PC-3 (cell line): Measurements from ENCODE around the gene SIGLEC10. TPM values are rescaled to one million over a fixed set of nuclear protein-coding genes. Genes with fewer than 3 reads are reported as not detected.

ENCODE experiments used
- ATAC-seq: fragments of 200-7000 bp; cut with Tn5 transposase; 2 replicates; pipeline ENCODE4 v1.9.1; 2020; ENCODE audit warnings: mild to moderate bottlenecking, moderate library complexity
- BruUV-seq: library from RNA; stranded (reverse); fragments of 400-500 nt; replicated peaks from 2 replicates; lab custom pipeline; 2021; lab: Mats Ljungman, UMichigan
- CTCF ChIA-PET: fragments of 300-600 bp; sonication (Branson Sonifier 250); formaldehyde crosslinking; loops from one replicate; lab custom pipeline; 2022; ENCODE audit warnings: antibody characterized with exemption; lab: Charles Lee
- POLR2A ChIA-PET: fragments of 300-600 bp; sonication (Branson Sonifier 250); formaldehyde crosslinking; loops from one replicate; lab custom pipeline; 2022; ENCODE audit warnings: antibody characterized with exemption; ENCODE audit not compliant: unreplicated experiment; lab: Charles Lee
- DNase-seq: peaks from one replicate; pipeline ENCODE4 v3.0.0-alpha.2; 2015
- H2AFZ ChIP-seq: fragments of 300-600 bp; sonication (generic); 2 replicates; pipeline ENCODE4 v1.6.0; 2016; ENCODE audit warnings: antibody characterized with exemption, low read length
- H3F3A ChIP-seq: fragments of 300-600 bp; sonication (generic); one replicate; pipeline ENCODE4 v1.6.0; 2017; ENCODE audit warnings: antibody characterized with exemption, low read length, control low read depth, mild to moderate bottlenecking; ENCODE audit not compliant: unreplicated experiment
- H3K27ac ChIP-seq: fragments of 300-600 bp; sonication (generic); 2 replicates; pipeline ENCODE4 v1.5.1; 2016; ENCODE audit warnings: mild to moderate bottlenecking, low read length
- H3K27me3 ChIP-seq: fragments of 300-600 bp; sonication (generic); 2 replicates; pipeline ENCODE4 v1.6.1; 2016; ENCODE audit warnings: low read length, mixed read lengths
- H3K36me3 ChIP-seq: fragments of 300-600 bp; sonication (generic); 2 replicates; pipeline ENCODE4 v1.6.1; 2016; ENCODE audit warnings: low read depth, mixed run types, low read length, mixed read lengths
- H3K4me1 ChIP-seq: fragments of 300-600 bp; sonication (generic); 2 replicates; pipeline ENCODE4 v1.5.1; 2016; ENCODE audit warnings: low read length; ENCODE audit not compliant: insufficient read depth
- H3K4me2 ChIP-seq: fragments of 300-600 bp; sonication (generic); 2 replicates; pipeline ENCODE4 v1.6.0; 2016; ENCODE audit warnings: low read length
- H3K4me3 ChIP-seq: fragments of 300-600 bp; sonication (generic); 2 replicates; pipeline ENCODE4 v1.5.1; 2016; ENCODE audit warnings: mild to moderate bottlenecking, low read length, mixed read lengths
- H3K79me2 ChIP-seq: fragments of 300-600 bp; sonication (generic); 2 replicates; pipeline ENCODE4 v1.6.1; 2017; ENCODE audit warnings: low read length, mixed read lengths
- H3K9ac ChIP-seq: fragments of 300-600 bp; sonication (generic); 2 replicates; pipeline ENCODE4 v1.6.0; 2016; ENCODE audit warnings: mild to moderate bottlenecking, low read length
- H3K9me2 ChIP-seq: fragments of 300-600 bp; sonication (generic); replicated peaks from 2 replicates; pipeline ENCODE4 v1.6.1; 2016; ENCODE audit warnings: mixed run types, low read length, mixed read lengths
- H3K9me3 ChIP-seq: fragments of 300-600 bp; sonication (generic); 2 replicates; pipeline ENCODE4 v1.6.1; 2016; ENCODE audit warnings: low read length, mixed read lengths
- H4K20me1 ChIP-seq: fragments of 300-600 bp; sonication (generic); 2 replicates; pipeline ENCODE4 v1.6.1; 2016; ENCODE audit warnings: low read length, mixed read lengths
- CTCF ChIP-seq: fragments of 300-600 bp; sonication (generic); conservative IDR thresholded peaks from 2 replicates; pipeline ENCODE4 v1.5.1; 2017; ENCODE audit warnings: antibody characterized with exemption, low read depth, mild to moderate bottlenecking, low read length
- EZH2 ChIP-seq: fragments of 300-600 bp; sonication (generic); IDR thresholded peaks from one replicate; pipeline ENCODE4 v1.6.1; 2017; ENCODE audit warnings: antibody characterized with exemption, mild to moderate bottlenecking, low read length; ENCODE audit not compliant: unreplicated experiment
- EZH2phosphoT487 ChIP-seq: fragments of 300-600 bp; sonication (generic); IDR thresholded peaks from 2 replicates; pipeline ENCODE4 v1.6.1; 2018; ENCODE audit warnings: mild to moderate bottlenecking, antibody characterized with exemption, low read length, borderline replicate concordance
- intact Hi-C: fragments of 100-400 bp; cut with micrococcal nuclease; formaldehyde crosslinking; loops from 2 replicates; pipeline ENCODE4 v1.9.0; 2023
- total RNA-seq: library from RNA; depleted of rRNA; stranded (reverse); fragments of >200 nt; gene quantifications from 2 replicates; pipeline ENCODE4 v1.2.3, GENCODE V29; 2014

Gene SIGLEC10
- total RNA-seq, 1 experiment from 2014 or later, result not detected

- H3K4me1 ChIP-seq, result no peaks in the 10 kb centered on the region
- no peak overlapping the region for H3K4me3 ChIP-seq
- no peaks in the 10 kb centered on the region for H3K79me2 ChIP-seq
- no TSS peak for BruUV-seq
- ChIA-PET POLR2A (interaction anchor here (0.6 kb wide), 1 partner anchor 94 kb away, joined by 7 read pairs; no protein-coding TSS in a partner anchor), CTCF (no interaction called here)
- intact Hi-C loops, result loop anchor here (10.0 kb wide), 1 partner anchor 82 kb away; no protein-coding TSS in a partner anchor
- H3K9me2 ChIP-seq, result no peaks in the 10 kb centered on the region
- H3F3A ChIP-seq, result no peaks in the 10 kb centered on the region
- ATAC-seq (no peak), DNase-seq (no peak)
- no peaks in the 10 kb centered on the region for H3K9me3 ChIP-seq
- no peak overlapping the region for H3K9ac ChIP-seq
- no peak overlapping the region for H3K27ac ChIP-seq
- H2AFZ ChIP-seq, result no peak overlapping the region
- no peak for TF ChIP-seq CTCF
- no peak for TF ChIP-seq EZH2phosphoT487
- TF ChIP-seq EZH2, result no peak
- no peak overlapping the region for H3K4me2 ChIP-seq
- H3K36me3 ChIP-seq, result no peaks in the 10 kb centered on the region
- no peaks in the 10 kb centered on the region for H4K20me1 ChIP-seq
- H3K27me3 ChIP-seq, result peaks cover 75% of the 10 kb centered on the region
Measured at GRCh38 chr19:51433043-51433442, 15.6 kb upstream of the SIGLEC10 start.

GRCh38 chr19:51431124-51431523, 13.7 kb upstream of the SIGLEC10 start:
- POLR2A ChIA-PET, result no interaction called here
- Histone ChIP-seq H3K36me3 (no peaks in the 10 kb centered on the region), H3K4me2 (no peak overlapping the region), H3K9me3 (no peaks in the 10 kb centered on the region), H3K9me2 (no peaks in the 10 kb centered on the region), H3K27me3 (peaks cover 75% of the 10 kb centered on the region), H3K27ac (no peak overlapping the region), H3K4me1 (no peaks in the 10 kb centered on the region), H4K20me1 (no peaks in the 10 kb centered on the region), H3F3A (no peaks in the 10 kb centered on the region), H3K4me3 (no peak overlapping the region), H3K79me2 (no peaks in the 10 kb centered on the region), H2AFZ (no peak overlapping the region), H3K9ac (no peak overlapping the region)
- CTCF ChIA-PET, result no interaction called here
- no peak for DNase-seq
- BruUV-seq, result no TSS peak
- TF ChIP-seq CTCF (no peak), EZH2 (no peak), EZH2phosphoT487 (no peak)
- no peak for ATAC-seq
- intact Hi-C loops, result loop anchor here (10.0 kb wide), 1 partner anchor 84 kb away; no protein-coding TSS in a partner anchor

DNA sequence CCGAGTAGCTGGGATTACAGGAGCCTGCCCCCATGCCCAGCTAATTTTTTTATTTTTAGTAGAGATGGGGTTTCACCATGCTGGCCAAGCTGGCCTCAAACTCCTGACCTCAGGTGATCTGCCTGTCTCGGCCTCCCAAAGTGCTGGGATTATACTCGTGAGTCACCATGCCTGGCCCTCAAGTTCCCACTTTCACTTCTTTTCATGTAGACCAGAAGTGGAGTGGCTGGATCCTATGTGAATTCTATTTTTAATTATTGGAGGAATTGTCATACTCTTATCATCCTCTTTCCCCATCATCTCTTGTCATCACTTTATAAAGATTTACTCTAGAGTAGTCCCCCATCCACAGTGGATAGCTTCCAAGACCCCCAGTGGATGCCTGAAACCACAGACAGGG, 12.8 kb upstream of the SIGLEC10 start:
- POLR2A ChIA-PET, result no interaction called here
- Histone ChIP-seq H3K4me3 (no peak overlapping the region), H2AFZ (no peak overlapping the region), H3K36me3 (no peaks in the 10 kb centered on the region), H3K9me3 (no peaks in the 10 kb centered on the region), H3K4me1 (no peaks in the 10 kb centered on the region), H3K79me2 (no peaks in the 10 kb centered on the region), H3K4me2 (no peak overlapping the region), H4K20me1 (no peaks in the 10 kb centered on the region), H3K9ac (no peak overlapping the region), H3K9me2 (no peaks in the 10 kb centered on the region), H3F3A (no peaks in the 10 kb centered on the region), H3K27ac (no peak overlapping the region), H3K27me3 (peaks cover 72% of the 10 kb centered on the region)
- intact Hi-C loops, result loop anchor here (10.0 kb wide), 1 partner anchor 85 kb away; no protein-coding TSS in a partner anchor
- CTCF ChIA-PET, result no interaction called here
- BruUV-seq, result no TSS peak
- DNase-seq, result no peak
- TF ChIP-seq EZH2, result no peak
- TF ChIP-seq EZH2phosphoT487, result no peak
- no peak for TF ChIP-seq CTCF
- no peak for ATAC-seq
